Kidney epithelial cell (primary cell): Measurements from ENCODE around the gene CXCL12. TPM values are rescaled to one million over a fixed set of nuclear protein-coding genes. Genes with fewer than 3 reads are reported as not detected.

Source experiments
- DNase-seq: peaks from one replicate; pipeline ENCODE4 v3.0.0-alpha.2; 2010; ENCODE audit warnings: low read depth
- H3K27me3 ChIP-seq: 2 replicates; pipeline ENCODE4 v1.6.0; 2011; ENCODE audit warnings: low read length; ENCODE audit not compliant: control insufficient read depth, insufficient read depth
- H3K36me3 ChIP-seq: 2 replicates; pipeline ENCODE4 v1.5.1; 2011; ENCODE audit warnings: low read length; ENCODE audit not compliant: control insufficient read depth, insufficient read depth
- H3K4me3 ChIP-seq: 2 replicates; pipeline ENCODE4 v1.5.1; 2011; ENCODE audit warnings: low read depth, mild to moderate bottlenecking, control low read depth, low read length
- CTCF ChIP-seq: IDR thresholded peaks from 2 replicates; pipeline ENCODE4 v1.5.1; 2011; ENCODE audit warnings: mild to moderate bottlenecking, moderate library complexity, low read length, control low read depth, inconsistent platforms; ENCODE audit not compliant: insufficient read depth, poor library complexity, severe bottlenecking
- total RNA-seq: library from RNA; depleted of rRNA; stranded (reverse); fragments of >200 nt; gene quantifications from 2 replicates; pipeline ENCODE4 v1.2.3, GENCODE V29; 2015

Gene CXCL12
- total RNA-seq, 1 donor from 2014 or later, result 13.5 TPM

- Histone ChIP-seq H3K27me3 (no peaks in the 10 kb centered on the region), H3K4me3 (no peak overlapping the region)
- no peak for TF ChIP-seq CTCF
Measured at GRCh38 chr10:44417761-44418160, 32.9 kb upstream of the CXCL12 start.

DNA sequence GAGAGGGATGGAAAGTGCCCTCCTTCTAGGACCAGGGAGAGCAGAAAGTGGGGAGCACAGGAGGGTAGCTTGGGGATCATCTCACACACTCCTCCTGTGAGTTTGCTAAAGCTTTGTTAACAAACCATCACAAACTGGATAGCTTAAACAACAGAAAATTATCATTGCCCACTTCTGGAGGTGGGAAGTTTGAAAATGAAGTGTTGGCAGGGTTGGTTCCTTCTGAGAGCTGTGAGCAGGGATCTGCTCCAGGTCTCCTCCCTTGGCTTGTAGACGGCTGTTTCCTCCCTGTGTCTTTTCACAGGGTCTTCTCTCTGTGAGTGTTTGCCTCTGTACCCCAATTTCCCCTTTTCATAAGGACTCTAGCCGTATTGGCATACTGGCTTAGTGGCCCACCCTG is 32.0 kb upstream of the CXCL12 start:
- no peak for TF ChIP-seq CTCF
- Histone ChIP-seq H3K27me3 (no peaks in the 10 kb centered on the region), H3K4me3 (no peak overlapping the region), H3K36me3 (no peaks in the 10 kb centered on the region)
- DNase-seq, result no peak

More at GRCh38 chr10:44417761-44418160, 32.9 kb upstream of the CXCL12 start:
- no peaks in the 10 kb centered on the region for H3K36me3 ChIP-seq
- no peak for DNase-seq

GRCh38 chr10:44416021-44416771 is 31.3 kb upstream of the CXCL12 start:
- Histone ChIP-seq H3K4me3 (no peak overlapping the region), H3K36me3 (no peaks in the 10 kb centered on the region), H3K27me3 (no peaks in the 10 kb centered on the region)
- DNase-seq, result no peak
- no peak for TF ChIP-seq CTCF

DNA sequence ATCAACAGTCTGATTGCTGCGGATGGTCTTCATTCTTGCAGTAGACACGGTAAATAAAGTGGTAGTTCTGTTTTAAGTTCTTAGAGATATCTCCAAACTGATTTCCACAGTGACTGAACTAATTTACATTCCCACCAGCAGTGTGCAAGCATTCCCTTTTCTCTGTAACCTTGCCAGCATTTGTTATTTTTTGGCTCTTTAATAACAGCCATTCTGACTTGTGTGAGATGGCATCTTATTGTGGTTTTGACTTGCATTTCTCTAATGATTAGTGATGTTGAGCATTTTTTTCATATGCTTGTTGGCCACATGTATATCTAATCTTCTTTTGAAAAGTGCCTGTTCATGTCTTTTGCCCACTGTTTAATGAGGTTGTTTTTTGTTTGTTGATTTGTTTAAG is 30.2 kb upstream of the CXCL12 start:
- Histone ChIP-seq H3K36me3 (no peaks in the 10 kb centered on the region), H3K4me3 (no peak overlapping the region), H3K27me3 (no peaks in the 10 kb centered on the region)
- no peak for DNase-seq
- no peak for TF ChIP-seq CTCF

DNA sequence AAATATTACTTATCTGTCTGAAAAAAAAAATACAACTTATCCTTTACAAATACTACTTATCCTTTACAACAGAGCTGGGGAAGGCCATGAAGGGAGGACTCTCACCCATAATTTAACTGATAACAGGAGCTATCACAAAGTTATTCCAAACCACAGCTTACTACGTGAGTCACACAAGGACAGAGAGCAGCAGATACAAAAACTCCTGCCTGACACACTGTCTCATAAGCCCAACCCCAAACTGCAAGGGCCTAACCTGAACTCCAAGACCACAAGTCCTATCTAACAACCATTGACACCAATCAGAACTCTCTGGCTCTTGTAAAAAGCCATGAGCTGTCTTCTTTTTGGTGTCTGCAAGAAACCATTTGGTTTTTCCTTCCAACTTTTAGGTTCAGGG is 28.5 kb upstream of the CXCL12 start:
- Histone ChIP-seq H3K36me3 (no peaks in the 10 kb centered on the region), H3K27me3 (no peaks in the 10 kb centered on the region), H3K4me3 (no peak overlapping the region)
- no peak for TF ChIP-seq CTCF
- no peak for DNase-seq

DNA sequence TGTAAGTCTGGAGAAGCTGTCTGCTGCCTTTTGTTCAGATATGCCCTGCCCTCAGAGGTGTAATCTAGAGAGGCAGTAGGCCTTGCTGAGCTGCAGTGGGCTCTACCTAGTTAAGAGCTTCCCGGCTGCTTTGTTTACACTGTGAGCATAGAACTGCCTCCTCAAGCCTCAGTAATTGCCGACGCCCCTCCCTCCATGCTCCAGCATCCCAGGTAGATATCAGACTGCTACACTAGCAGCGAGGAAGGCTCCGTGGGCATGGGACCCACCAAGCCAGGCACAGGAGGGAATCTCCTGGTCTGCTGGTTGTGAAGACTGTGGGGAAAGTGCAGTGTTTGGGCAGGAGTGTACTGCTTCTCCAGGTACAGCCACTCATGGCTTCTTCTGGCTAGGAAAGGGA is 26.4 kb upstream of the CXCL12 start:
- Histone ChIP-seq H3K36me3 (no peaks in the 10 kb centered on the region), H3K4me3 (no peak overlapping the region), H3K27me3 (no peaks in the 10 kb centered on the region)
- TF ChIP-seq CTCF, result no peak
- no peak for DNase-seq
